HG02970 (cell line): Measurements from ENCODE around the gene KNCN.

Experiments
- ATAC-seq: cut with Tn5 transposase; IDR thresholded peaks from one replicate; pipeline ENCODE4 v1.9.1; 2021; ENCODE audit warnings: mild to moderate bottlenecking, moderate library complexity, moderate number of reproducible peaks; ENCODE audit not compliant: unreplicated experiment, low FRiP score

KNCN gene

GRCh38 chr1:46551597-46552095, at the start of gene KNCN:
Gene KNCN, minus strand, starts transcription at chr1:46551647. Its CDS starts 432 bp downstream, at chr1:46551215.
- no peak for ATAC-seq

- ATAC-seq, result no peak
These were observed 47.9 kb upstream of the KNCN start for GRCh38 chr1:46599059-46599970.

GRCh38 chr1:46596846-46597245, 45.4 kb upstream of the KNCN start:
- no peak for ATAC-seq

- no peak for ATAC-seq
These were observed 44.6 kb upstream of the KNCN start for GRCh38 chr1:46596036-46596435.

- no peak for ATAC-seq
These were observed 43.7 kb upstream of the KNCN start for GRCh38 chr1:46595127-46595526.

GRCh38 chr1:46594063-46594462, 42.6 kb upstream of the KNCN start:
- ATAC-seq, result no peak

GRCh38 chr1:46592823-46593222, 41.4 kb upstream of the KNCN start:
- ATAC-seq, result no peak

GRCh38 chr1:46589529-46589928, 38.1 kb upstream of the KNCN start:
- no peak for ATAC-seq

- ATAC-seq, result no peak
These were observed 35.6 kb upstream of the KNCN start for GRCh38 chr1:46587069-46587468.

GRCh38 chr1:46585312-46585938, 34.0 kb upstream of the KNCN start:
- ATAC-seq, result no peak

GRCh38 chr1:46583494-46583893, 32.0 kb upstream of the KNCN start:
- no peak for ATAC-seq

GRCh38 chr1:46582972-46583371, 31.5 kb upstream of the KNCN start:
- no peak for ATAC-seq

- no peak for ATAC-seq
These were observed 30.4 kb upstream of the KNCN start for GRCh38 chr1:46581681-46582455.

- no peak for ATAC-seq
These were observed 28.9 kb upstream of the KNCN start for GRCh38 chr1:46580140-46580903.

- no peak for ATAC-seq
These were observed 26.2 kb upstream of the KNCN start for GRCh38 chr1:46577671-46578070.

- no peak for ATAC-seq
These were observed 25.1 kb upstream of the KNCN start for GRCh38 chr1:46576596-46576995.

- no peak for ATAC-seq
These were observed 24.3 kb upstream of the KNCN start for GRCh38 chr1:46575778-46576177.

GRCh38 chr1:46575300-46575699, 23.9 kb upstream of the KNCN start:
- ATAC-seq, result no peak

- ATAC-seq, result no peak
These were observed 20.3 kb upstream of the KNCN start for GRCh38 chr1:46571691-46572225.
